Activated B cell treated with CpG ODN at 0.5 μM for 24 hours (primary cell): ENCODE data around the gene BRD7. TPM values are rescaled to one million over a fixed set of nuclear protein-coding genes. Genes with fewer than 3 reads are reported as not detected.

ENCODE experiments used
- ATAC-seq: fragments of 200-7000 bp; cut with Tn5 transposase; one replicate; pipeline ENCODE4 v1.10.0; 2021; ENCODE audit warnings: low read depth, mild to moderate bottlenecking, moderate library complexity
- CTCF ChIA-PET: fragments of 350-600 bp; sonication (Branson Sonifier 250); formaldehyde crosslinking; loops from one replicate; lab custom pipeline; 2021; ENCODE audit warnings: antibody characterized with exemption; lab: Charles Lee
- POLR2A ChIA-PET: fragments of 350-600 bp; sonication (Branson Sonifier 250); formaldehyde crosslinking; loops from one replicate; lab custom pipeline; 2021; ENCODE audit warnings: antibody characterized with exemption; lab: Charles Lee
- DNase-seq: peaks from one replicate; pipeline ENCODE4 v3.0.0; 2022
- H3K27ac Mint-ChIP-seq: one replicate; pipeline ENCODE4 v1.8.0; 2020; ENCODE audit warnings: mixed read lengths
- H3K27me3 Mint-ChIP-seq: one replicate; pipeline ENCODE4 v1.8.0; 2021; ENCODE audit warnings: mixed read lengths
- H3K36me3 Mint-ChIP-seq: one replicate; pipeline ENCODE4 v1.8.0; 2021; ENCODE audit warnings: low read depth, mixed read lengths
- H3K4me1 Mint-ChIP-seq: one replicate; pipeline ENCODE4 v1.8.0; 2021; ENCODE audit warnings: mixed read lengths
- H3K4me3 Mint-ChIP-seq: one replicate; pipeline ENCODE4 v1.8.0; 2020; ENCODE audit warnings: mild to moderate bottlenecking, mixed read lengths
- H3K9me3 Mint-ChIP-seq: one replicate; pipeline ENCODE4 v1.8.0; 2020; ENCODE audit warnings: mixed read lengths
- CTCF ChIP-seq: fragments of 200-600 bp; IDR thresholded peaks from one replicate; pipeline ENCODE4 v1.8.0; 2022; ENCODE audit warnings: antibody characterized with exemption, mild to moderate bottlenecking
- intact Hi-C: fragments of 100-400 bp; cut with micrococcal nuclease; formaldehyde crosslinking; loops from one replicate; pipeline ENCODE4 v1.15.1; 2024
- total RNA-seq: library from RNA; stranded (reverse); gene quantifications from 2 replicates; pipeline ENCODE4 v1.2.3, GENCODE V29; 2022

Gene BRD7
- total RNA-seq, 1 donor from 2014 or later, result 65.2 TPM

- ATAC-seq (no peak), DNase-seq (no peak)
- TF ChIP-seq CTCF, result no peak
- Mint-ChIP-seq H3K36me3 (peaks cover 68% of the 10 kb centered on the region), H3K27ac (no peak overlapping the region), H3K4me1 (peaks cover 38% of the 10 kb centered on the region), H3K27me3 (no peaks in the 10 kb centered on the region), H3K9me3 (no peaks in the 10 kb centered on the region), H3K4me3 (no peak overlapping the region)
- intact Hi-C loops, result no loop called here
- CTCF ChIA-PET, result interaction anchor here (0.7 to 2.1 kb wide), 5 partner anchors 34 to 444 kb away, joined by 3 to 9 read pairs (median 3); no protein-coding TSS in a partner anchor
- POLR2A ChIA-PET, result interaction anchor here (0.7 kb wide), 1 partner anchor 105 kb away, joined by 3 read pairs; no protein-coding TSS in a partner anchor
Observed at GRCh38 chr16:50360779-50361178, 8.0 kb downstream of the BRD7 start.

GRCh38 chr16:50360033-50360778 lies 8.6 kb downstream of the BRD7 start:
- Mint-ChIP-seq H3K4me3 (no peak overlapping the region), H3K9me3 (no peaks in the 10 kb centered on the region), H3K27ac (no peak overlapping the region), H3K36me3 (peaks cover 64% of the 10 kb centered on the region), H3K4me1 (peaks cover 32% of the 10 kb centered on the region), H3K27me3 (no peaks in the 10 kb centered on the region)
- ChIA-PET POLR2A (no interaction called here), CTCF (interaction anchor here (1.0 to 1.7 kb wide), 5 partner anchors 33 to 391 kb away, joined by 3 to 5 read pairs (median 3); partner anchors contain the start of gene CNEP1R1)
- DNase-seq (no peak), ATAC-seq (no peak)
- TF ChIP-seq CTCF, result no peak
- intact Hi-C loops, result no loop called here

- ChIA-PET CTCF (interaction anchor here (1.0 to 1.7 kb wide), 5 partner anchors 33 to 391 kb away, joined by 3 to 5 read pairs (median 3); partner anchors contain the start of gene CNEP1R1), POLR2A (no interaction called here)
- H3K4me1 Mint-ChIP-seq, result peaks cover 30% of the 10 kb centered on the region
- H3K4me3 Mint-ChIP-seq, result no peak overlapping the region
- no peak for TF ChIP-seq CTCF
- ATAC-seq (no peak), DNase-seq (no peak)
- H3K27me3 Mint-ChIP-seq, result no peaks in the 10 kb centered on the region
- intact Hi-C loops, result no loop called here
- H3K27ac Mint-ChIP-seq, result no peak overlapping the region
- no peaks in the 10 kb centered on the region for H3K9me3 Mint-ChIP-seq
- peaks cover 63% of the 10 kb centered on the region for H3K36me3 Mint-ChIP-seq
Observed at GRCh38 chr16:50359626-50360025, 9.2 kb downstream of the BRD7 start.

- ATAC-seq, result no peak
- H3K9me3 Mint-ChIP-seq, result no peaks in the 10 kb centered on the region
- POLR2A ChIA-PET, result interaction anchor here (1.3 kb wide), 1 partner anchor 28 kb away, joined by 4 read pairs; no protein-coding TSS in a partner anchor
- CTCF ChIA-PET, result interaction anchor here (0.7 to 6.5 kb wide), 31 partner anchors 11 to 452 kb away, joined by 3 to 117 read pairs (median 5); partner anchors contain the start of gene CNEP1R1
- no peak overlapping the region for H3K4me3 Mint-ChIP-seq
- peak; percentile 75 for TF ChIP-seq CTCF
- H3K36me3 Mint-ChIP-seq, result peaks cover 63% of the 10 kb centered on the region
- no peak for DNase-seq
- no peak overlapping the region for H3K27ac Mint-ChIP-seq
- peaks cover 12% of the 10 kb centered on the region for H3K4me1 Mint-ChIP-seq
- intact Hi-C loops, result loop anchor here (1.0 kb wide), 6 partner anchors 28 to 392 kb away; partner anchors contain the start of gene ADCY7
- H3K27me3 Mint-ChIP-seq, result no peaks in the 10 kb centered on the region
Observed at GRCh38 chr16:50354629-50355456, 13.9 kb downstream of the BRD7 start.
